BJ (cell line): Measurements from ENCODE around the gene SOX13. TPM values are rescaled to one million over a fixed set of nuclear protein-coding genes. Genes with fewer than 3 reads are reported as not detected.

Source experiments
- CTCF ChIA-PET: fragments of 350-600 bp; formaldehyde crosslinking; extraction: SDS; loops from one replicate; lab custom pipeline; 2021; ENCODE audit warnings: antibody characterized with exemption, inconsistent platforms; lab: Yijun Ruan, JAX
- POLR2A ChIA-PET: fragments of 300-600 bp; sonication (Branson Sonifier 250); formaldehyde crosslinking; extraction: SDS; loops from one replicate; lab custom pipeline; 2021; ENCODE audit warnings: antibody characterized with exemption; lab: Charles Lee
- DNase-seq: peaks from one replicate; pipeline ENCODE4 v3.0.0-alpha.2; 2011; ENCODE audit warnings: low read depth
- H3K27me3 ChIP-seq: 2 replicates; pipeline ENCODE4 v1.6.0; 2011; ENCODE audit warnings: low read length; ENCODE audit not compliant: control insufficient read depth, insufficient read depth
- H3K36me3 ChIP-seq: 2 replicates; pipeline ENCODE4 v1.5.1; 2011; ENCODE audit warnings: low read length; ENCODE audit not compliant: control insufficient read depth, insufficient read depth
- H3K4me3 ChIP-seq: 2 replicates; pipeline ENCODE4 v1.5.1; 2011; ENCODE audit warnings: low read depth, mild to moderate bottlenecking, control low read depth, low read length
- polyA plus RNA-seq: library from polyadenylated mRNA; depleted of rRNA; stranded (reverse); fragments of >200 nt; gene quantifications from 2 replicates; pipeline ENCODE4 v1.2.3, GENCODE V29; 2011
- TF ChIP-seq, protein P1 (sequence below): IDR thresholded peaks from 2 replicates; pipeline ENCODE4 v1.5.1; 2011; ENCODE audit warnings: low read depth, mild to moderate bottlenecking, control low read depth, inconsistent platforms, low read length, moderate library complexity; ENCODE audit not compliant: insufficient read depth

The SOX13 gene
- polyA plus RNA-seq, 1 experiment, result 9.5 TPM

DNA sequence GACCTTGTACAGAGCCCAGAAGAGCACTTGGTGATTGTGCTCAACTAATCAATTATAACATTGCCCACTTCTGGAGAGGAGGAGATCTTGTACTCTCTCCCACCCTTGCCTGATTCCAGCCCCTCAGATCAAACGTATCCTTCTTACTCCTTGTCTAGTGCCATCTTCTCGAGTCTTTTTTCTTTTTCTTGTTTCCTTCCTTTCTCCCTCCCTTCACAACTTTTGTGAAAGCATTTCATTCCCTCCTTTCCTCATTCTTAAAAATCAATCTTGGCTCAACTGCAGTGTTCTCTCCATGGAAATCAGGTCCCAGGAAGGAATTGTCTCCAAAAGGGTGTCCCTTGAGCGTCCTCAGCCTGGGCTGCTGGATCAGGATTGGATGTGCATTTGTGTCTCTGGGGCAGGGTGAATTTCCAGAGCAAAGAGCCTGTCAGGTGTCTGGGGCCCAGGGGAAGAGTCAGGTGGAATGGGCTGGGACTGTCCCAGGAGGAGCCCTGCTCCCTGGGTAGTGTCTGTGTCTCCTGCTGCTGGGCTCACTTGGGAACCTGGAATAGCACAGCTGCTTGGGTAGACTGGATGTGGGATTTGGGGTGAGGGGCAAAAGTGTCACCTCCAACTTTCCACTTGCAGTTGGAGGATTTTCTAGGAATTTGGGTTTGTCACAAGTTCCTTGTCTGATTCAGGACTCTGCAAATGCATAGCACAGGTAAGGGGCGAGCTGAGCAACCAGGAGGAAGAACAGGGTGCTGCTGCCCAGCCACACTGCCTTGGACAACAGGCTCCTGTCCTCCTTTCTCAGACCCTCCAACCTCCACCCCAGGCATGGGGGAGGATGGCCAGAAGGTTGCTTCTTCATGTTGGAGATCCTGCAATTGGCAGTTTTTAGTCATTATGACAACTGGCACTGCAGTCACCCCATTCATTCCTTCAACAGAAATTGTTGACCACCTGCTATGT is 3.3 kb downstream of the SOX13 start:
- Histone ChIP-seq H3K27me3 (no peaks in the 10 kb centered on the region), H3K4me3 (no peak overlapping the region), H3K36me3 (no peaks in the 10 kb centered on the region)
- ChIA-PET POLR2A (no interaction called here), CTCF (interaction anchor here (1.1 to 3.9 kb wide), 2 partner anchors 205 to 302 kb away, joined by 3 to 24 read pairs; no protein-coding TSS in a partner anchor)
- no peak for DNase-seq
- TF ChIP-seq, protein P1, sequence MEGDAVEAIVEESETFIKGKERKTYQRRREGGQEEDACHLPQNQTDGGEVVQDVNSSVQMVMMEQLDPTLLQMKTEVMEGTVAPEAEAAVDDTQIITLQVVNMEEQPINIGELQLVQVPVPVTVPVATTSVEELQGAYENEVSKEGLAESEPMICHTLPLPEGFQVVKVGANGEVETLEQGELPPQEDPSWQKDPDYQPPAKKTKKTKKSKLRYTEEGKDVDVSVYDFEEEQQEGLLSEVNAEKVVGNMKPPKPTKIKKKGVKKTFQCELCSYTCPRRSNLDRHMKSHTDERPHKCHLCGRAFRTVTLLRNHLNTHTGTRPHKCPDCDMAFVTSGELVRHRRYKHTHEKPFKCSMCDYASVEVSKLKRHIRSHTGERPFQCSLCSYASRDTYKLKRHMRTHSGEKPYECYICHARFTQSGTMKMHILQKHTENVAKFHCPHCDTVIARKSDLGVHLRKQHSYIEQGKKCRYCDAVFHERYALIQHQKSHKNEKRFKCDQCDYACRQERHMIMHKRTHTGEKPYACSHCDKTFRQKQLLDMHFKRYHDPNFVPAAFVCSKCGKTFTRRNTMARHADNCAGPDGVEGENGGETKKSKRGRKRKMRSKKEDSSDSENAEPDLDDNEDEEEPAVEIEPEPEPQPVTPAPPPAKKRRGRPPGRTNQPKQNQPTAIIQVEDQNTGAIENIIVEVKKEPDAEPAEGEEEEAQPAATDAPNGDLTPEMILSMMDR, result no peak

- ChIA-PET POLR2A (no interaction called here), CTCF (interaction anchor here (1.1 kb wide), 1 partner anchor 301 kb away, joined by 3 read pairs; no protein-coding TSS in a partner anchor)
- Histone ChIP-seq H3K36me3 (no peaks in the 10 kb centered on the region), H3K27me3 (no peaks in the 10 kb centered on the region), H3K4me3 (no peak overlapping the region)
- DNase-seq, result no peak
- TF ChIP-seq, protein P1, result no peak
Measured at GRCh38 chr1:204076891-204077290, 4.0 kb downstream of the SOX13 start.

- Histone ChIP-seq H3K36me3 (no peaks in the 10 kb centered on the region), H3K4me3 (no peak overlapping the region), H3K27me3 (no peaks in the 10 kb centered on the region)
- no peak for DNase-seq
- ChIA-PET POLR2A (no interaction called here), CTCF (interaction anchor here (0.6 to 4.5 kb wide), 4 partner anchors 8 to 207 kb away, joined by 3 to 23 read pairs (median 3); no protein-coding TSS in a partner anchor)
- TF ChIP-seq, protein P1, result no peak
Measured at GRCh38 chr1:204077979-204078696, 5.2 kb downstream of the SOX13 start.

- CTCF ChIA-PET, result interaction anchor here (0.7 to 4.5 kb wide), 4 partner anchors 9 to 1051 kb away, joined by 3 to 23 read pairs (median 6); no protein-coding TSS in a partner anchor
Measured at GRCh38 chr1:204079608-204079999, 6.7 kb downstream of the SOX13 start.

More at GRCh38 chr1:204079608-204079999, 6.7 kb downstream of the SOX13 start:
- DNase-seq, result no peak
- TF ChIP-seq, protein P1, result no peak
- Histone ChIP-seq H3K36me3 (no peaks in the 10 kb centered on the region), H3K27me3 (no peaks in the 10 kb centered on the region), H3K4me3 (no peak overlapping the region)
- POLR2A ChIA-PET, result no interaction called here
